COLO668 (cell line): Measurements from ENCODE around the gene MARCHF3.
"Not testable (repeated sequence)": the region's sequence is repeated elsewhere in the genome, so short reads cannot be mapped to it uniquely, and the experiment has no call there.

ENCODE experiments used
- DNase-seq: peaks from one replicate; lab custom pipeline; 2025; ENCODE audit not compliant: unreplicated experiment; lab: John Stamatoyannopoulos, UW

MARCHF3 gene

DNA sequence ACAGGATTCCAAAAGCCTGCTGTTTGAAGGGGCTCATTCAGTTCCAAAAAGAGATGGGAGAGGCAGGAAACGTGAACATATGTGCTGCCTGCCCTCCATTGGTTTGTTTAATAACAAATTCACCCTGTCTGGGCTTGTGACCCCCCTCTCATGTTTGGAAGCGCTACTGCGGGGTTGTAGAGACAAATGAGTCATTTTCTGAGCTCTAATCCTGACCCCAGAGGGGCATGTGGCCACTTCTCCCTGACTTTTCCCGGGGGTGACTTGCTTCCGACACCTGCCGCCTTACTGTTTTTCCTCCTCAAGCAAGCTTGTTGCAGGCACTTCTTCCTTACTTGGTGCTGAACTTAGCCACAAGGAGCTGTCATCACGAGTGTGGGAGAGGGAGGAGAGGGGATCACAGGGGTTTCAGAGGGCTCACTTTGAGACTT, 177.5 kb downstream of the MARCHF3 start:
- DNase-seq = no peak

DNA sequence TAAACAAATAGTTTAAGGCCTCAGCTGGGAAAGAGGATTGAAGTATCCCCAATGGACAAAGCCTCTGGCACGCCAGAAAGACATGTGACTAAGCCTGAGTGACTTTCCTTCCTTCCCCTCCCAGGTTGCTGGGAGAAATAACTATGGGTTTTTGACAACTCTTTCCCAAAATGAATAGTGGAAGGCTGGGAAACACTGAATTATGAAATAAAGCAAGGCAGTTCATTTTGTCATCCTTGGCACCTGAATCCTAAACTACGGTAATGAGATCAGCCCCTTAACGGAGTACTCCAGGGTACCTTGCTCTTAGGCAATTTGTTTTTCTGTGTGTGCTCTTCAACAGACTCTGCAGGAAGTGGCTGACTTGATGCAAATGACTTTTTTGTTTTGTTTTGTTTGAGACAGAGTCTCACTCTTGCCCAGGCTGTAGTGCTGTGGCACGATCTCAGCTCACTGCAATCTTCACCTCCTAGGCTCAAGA, 178.2 kb downstream of the MARCHF3 start:
- no peak for DNase-seq

DNA sequence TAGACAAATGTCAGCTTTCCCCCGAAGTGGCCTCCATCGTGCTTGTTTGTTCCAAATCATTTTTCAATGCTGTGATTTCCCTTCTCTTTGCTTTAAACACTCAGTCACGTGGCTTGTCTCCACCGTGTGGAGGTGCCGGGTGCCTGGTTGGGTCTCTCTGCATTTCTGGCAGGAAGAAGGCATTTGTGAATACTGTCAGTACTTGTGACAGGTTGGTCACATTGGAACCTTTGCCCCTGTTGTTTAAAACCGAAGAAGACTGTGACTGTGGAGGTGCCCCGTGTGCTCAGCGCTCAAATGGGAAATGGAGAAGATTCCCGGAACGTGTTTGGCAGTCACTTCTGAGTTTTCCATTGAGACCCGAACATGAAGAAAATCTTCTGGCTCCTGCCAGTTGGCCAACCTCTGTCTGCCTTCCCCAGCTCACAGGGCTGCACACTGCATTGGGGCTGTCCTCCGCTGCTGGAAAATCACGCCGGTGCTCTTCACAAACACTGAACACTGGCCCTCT, 178.8 kb downstream of the MARCHF3 start:
- DNase-seq = no peak

DNA sequence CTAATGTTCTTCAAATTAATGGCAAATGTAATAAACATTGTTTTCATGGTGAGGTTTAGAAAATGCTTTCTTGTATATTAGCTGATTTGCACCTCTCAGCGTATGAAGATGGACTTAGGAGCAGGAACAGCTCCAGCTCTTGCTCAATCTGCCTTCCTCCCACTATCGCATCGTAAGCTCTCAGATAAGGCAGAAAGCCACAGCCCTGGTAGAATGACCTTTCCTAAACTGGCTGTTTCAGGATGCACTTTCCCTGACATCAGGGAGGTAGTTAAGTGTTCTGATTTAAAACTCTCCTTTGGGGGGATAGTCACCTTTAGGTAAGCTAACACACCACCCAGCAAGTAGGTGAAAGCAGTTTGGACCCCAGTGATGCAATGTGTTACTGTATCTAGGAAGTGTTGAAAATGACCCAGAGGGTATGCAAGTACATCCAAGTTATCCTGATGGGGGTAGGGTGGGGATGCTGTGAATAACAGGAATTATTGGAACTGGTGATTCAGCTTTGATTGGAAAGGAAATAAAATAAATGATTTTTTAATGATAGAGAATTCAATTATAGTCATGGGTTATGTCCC, 181.2 kb downstream of the MARCHF3 start:
- no peak for DNase-seq

GRCh38 chr5:126848253-126848652, 182.1 kb downstream of the MARCHF3 start:
- no peak for DNase-seq

DNA sequence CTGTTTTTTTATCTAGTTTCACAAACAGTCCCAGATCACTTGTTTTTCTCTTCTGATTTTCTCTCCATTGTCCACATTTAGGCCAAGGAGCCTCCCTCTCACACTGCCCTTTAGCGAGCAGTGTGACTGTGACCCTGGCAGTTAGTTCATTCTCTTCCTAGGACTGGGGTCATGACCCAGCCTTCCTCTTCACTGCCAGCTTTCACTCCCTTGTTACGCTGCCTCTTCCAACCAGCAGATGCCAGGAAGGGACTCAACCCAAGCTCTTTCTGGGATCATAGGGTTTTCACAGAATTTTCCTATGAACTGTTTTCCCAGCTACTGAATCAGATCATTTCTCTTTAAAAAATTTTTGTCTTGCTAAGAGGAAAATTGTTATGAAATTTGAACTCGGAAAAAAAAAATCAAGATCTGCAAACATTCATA, 182.5 kb downstream of the MARCHF3 start:
- DNase-seq = no peak

DNA sequence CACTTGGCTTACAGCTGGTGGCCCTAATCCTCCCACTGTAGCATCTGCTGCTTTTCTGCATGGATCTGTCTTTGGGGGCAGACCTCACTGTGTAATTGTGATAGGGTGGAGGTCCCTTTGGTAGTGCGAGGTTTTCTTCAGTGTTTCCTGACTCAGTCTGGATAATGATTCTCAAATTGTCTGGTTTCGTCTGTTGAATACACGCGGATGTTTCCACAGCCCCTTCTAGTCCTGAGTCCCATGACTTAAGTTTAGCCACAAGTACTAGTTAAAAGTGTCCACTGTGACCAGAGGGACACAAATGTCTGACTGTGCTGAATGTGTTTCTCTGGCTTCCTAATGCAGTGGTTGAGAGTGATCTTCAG, 182.9 kb downstream of the MARCHF3 start:
- no peak for DNase-seq

DNA sequence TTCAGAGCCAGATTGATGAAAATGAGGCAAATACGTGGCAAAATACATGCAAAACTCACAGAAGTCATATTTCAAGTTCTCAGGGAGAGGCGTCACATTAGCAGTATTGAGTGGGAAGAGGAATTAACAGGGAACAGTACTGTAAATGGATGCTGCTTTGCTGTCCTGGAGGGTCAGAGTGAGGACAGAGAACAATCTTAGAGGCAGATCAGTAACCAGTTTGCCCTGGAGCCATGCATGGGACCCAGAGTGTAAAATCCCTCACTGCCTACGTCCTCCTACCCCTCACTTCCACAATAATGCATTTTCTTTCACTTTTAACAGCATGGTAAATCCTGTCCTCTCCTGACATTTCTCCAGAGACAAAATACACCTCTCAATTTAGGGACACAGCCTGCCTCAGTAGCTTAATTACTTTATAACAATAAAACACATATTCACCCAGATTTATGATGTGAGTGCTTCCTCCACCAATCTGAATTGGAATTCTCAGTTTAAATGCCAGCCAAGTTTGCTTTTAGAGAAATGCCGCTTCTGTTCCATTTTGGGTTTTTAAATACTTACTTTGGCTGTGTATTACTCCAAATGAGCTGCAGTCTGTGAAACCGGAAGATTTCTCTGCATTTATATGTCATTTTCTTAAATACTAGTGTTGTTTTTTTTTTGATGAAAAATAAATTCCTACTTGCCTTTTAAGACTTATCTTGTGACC, 183.5 kb downstream of the MARCHF3 start:
- no peak for DNase-seq

DNA sequence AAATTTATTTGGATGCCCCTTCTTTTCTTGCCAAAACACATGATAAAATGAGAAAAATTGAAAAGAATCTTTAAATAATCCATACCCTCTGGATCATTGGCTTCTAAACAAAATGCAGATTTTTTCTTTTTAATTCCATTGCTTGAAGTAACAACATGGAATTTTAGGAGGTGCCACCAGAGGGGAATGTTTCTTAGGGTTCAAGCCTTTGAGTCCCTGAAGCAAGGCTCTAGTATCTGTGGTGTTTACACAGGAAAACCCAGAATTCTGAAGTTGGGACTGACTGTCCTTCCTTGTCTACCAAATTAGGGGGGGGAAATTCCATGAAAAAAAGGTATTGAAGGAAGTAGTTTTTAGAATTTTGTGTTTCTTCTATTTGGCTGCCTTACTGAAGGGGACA, 184.0 kb downstream of the MARCHF3 start:
- no peak for DNase-seq

- DNase-seq = not testable (repeated sequence)
Measured at GRCh38 chr5:126845470-126846070, 184.8 kb downstream of the MARCHF3 start.

DNA sequence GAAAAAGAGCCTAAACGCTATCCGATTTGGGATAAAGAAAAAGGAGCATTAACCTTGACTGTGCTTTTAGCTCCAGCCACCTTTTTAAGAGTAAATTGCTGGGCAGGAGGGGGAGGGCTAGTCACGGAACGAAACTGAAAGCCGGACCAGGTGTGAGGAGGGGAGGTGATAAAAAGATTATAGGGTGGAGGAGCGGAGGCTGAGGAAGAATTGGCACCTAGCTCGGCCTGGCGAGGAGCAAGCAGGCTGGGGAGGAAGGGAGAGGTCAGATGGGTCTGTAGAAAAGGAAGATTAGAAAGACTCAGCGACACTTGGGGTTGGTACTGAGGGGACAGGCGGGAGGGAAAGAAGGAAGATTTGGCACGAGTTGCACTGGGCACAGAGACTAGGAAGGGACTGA, 187.0 kb downstream of the MARCHF3 start:
- not testable (repeated sequence) for DNase-seq

DNA sequence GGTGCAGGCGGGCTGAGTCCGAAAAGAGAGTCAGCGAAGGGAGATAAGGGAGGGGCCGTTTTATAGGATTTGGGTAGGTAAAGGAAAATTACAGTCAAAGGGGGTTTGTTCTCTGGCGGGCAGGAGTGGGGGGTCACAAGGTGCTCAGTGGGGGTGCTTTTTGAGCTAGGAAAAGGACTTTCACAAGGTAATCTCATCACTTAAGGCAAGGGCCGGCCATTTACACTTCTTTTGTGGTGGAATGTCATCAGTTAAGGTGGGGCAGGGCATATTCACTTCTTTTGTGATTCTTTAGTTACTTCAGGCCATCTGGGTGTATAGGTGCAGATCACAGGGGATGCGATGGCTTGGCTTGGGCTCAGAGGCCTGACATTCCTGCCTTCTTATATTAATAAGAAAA, 191.0 kb downstream of the MARCHF3 start:
- not testable (repeated sequence) for DNase-seq

- no peak for DNase-seq
Measured at GRCh38 chr5:126837906-126838539, 192.3 kb downstream of the MARCHF3 start.

DNA sequence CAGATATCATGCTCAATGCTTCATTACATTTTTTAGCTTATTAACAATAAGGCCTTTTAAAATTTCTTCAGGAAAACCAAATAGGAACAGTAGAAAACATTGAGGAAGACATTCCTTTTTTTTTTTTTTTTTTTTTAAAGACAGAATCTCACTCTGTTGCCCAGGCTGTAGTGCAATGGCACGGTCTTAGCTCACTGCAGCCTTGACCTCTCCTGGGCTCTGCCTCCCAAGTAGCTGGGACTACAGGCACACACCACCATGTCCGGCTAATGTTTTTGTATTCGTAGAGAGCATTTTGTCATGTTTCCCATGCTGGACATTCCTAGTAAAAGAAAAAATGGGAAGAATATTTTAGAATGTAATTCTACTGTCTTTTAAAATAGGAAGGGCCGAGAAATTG, 193.1 kb downstream of the MARCHF3 start:
- no peak for DNase-seq

- DNase-seq = no peak
Measured at GRCh38 chr5:126836778-126837177, 193.6 kb downstream of the MARCHF3 start.

DNA sequence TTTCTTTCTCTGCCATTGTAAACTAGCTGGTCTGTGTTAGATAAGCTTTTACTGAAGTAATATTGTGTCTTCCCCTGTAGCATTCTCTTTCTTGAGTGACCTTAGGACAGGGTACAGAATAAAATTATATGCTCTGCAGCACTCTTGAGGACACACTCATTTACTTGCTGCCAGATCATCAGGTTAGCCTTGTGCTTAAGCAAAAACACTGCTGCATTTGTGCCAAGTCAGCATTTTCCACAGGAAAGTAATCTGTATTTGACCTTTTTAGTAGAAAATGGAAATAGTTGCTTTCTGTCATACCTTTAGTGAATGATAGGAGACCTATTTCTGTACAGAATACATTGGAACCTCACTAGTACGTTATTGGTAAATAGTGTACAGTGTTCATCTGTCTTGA, 199.2 kb downstream of the MARCHF3 start:
- no peak for DNase-seq

GRCh38 chr5:126830061-126830460, 200.3 kb downstream of the MARCHF3 start:
- DNase-seq = no peak

DNA sequence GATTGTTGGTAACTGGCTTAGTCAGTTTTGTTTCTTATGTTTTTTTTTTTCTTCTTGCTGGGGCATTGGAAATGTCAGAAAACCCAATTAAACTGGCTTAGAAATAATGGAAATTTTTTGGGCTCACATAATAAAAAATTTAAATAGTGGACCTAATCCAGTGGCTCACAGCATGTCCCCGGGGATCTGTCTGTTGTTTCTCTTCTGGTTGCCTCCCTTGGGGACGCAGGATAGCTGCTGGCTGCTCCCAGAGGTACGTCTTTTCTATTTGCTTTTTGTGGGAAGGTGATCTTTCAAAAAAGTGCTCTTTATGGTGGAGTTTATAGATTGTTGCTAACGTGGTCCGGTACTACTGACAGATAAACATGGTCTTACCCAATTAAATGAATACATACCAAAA, 201.3 kb downstream of the MARCHF3 start:
- DNase-seq = no peak

GRCh38 chr5:126826619-126827215, 203.6 kb downstream of the MARCHF3 start:
- no peak for DNase-seq

DNA sequence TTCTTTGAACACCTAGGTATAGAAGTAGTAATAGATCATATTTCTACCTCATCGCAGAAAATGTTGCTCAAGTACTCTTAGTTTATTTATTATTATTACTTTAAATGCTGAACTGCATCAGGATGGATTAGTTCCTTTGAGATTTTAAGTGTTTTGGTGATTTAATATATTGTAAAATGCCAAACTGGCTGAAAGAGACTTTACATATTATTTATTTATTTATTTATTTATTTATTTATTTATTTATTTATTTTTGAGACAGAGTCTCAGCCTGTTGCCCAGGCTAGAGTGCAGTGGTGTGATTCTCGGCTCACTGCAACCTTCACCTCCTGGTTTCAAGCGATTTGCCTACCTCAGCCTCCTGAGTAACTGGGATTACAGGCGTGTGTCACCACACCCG, 211.1 kb downstream of the MARCHF3 start:
- no peak for DNase-seq

GRCh38 chr5:126818736-126819135, 211.6 kb downstream of the MARCHF3 start:
- DNase-seq = no peak
